Measurements from ENCODE around the gene SLC44A3. TPM values are rescaled to one million over a fixed set of nuclear protein-coding genes. Genes with fewer than 3 reads are reported as not detected.

SLC44A3 gene
- total and polyA plus RNA-seq, 2 of the 4 experiments (the other 2 are of a cell fraction) = 0.31 to 0.54 TPM

- Histone ChIP-seq H2AFZ (replicated peaks; ENCODE audit: low read length, poor library complexity) (peak overlapping the region; percentile 28), H2BK15ac (ENCODE audit: low read depth, low read length) (peak overlapping the region; percentile 67; the same call in 2 of the 3 replicates), H2AK5ac (ENCODE audit: low read depth, low read length) (no peak overlapping the region; the same call in 1 of the 2 replicates), H2BK20ac (ENCODE audit: low read depth, low read length) (peak overlapping the region; percentile 94), H3K27ac (ENCODE audit: insufficient read depth, low read length) (peak overlapping the region; percentile 89), H3K18ac (ENCODE audit: low read depth, low read length) (peak overlapping the region; percentile 92), H3K23ac (ENCODE audit: low read depth, low read length) (peak overlapping the region; percentile 77), H3K79me1 (ENCODE audit: low read depth in 1 of 2, low read length in 2 of 2) (peaks cover 0 to 25% of the 10 kb centered on the region in 2 experiments; a peak in 2 of 4 replicates), H3K4me3 (ENCODE audit: insufficient read depth, low read depth, low read length) (no peak overlapping the region), H4K91ac (ENCODE audit: insufficient read depth, low read depth, low read length) (peak overlapping the region; percentile 81), H2AK9ac (replicated peaks; ENCODE audit: low read depth, low read length, poor library complexity) (peak overlapping the region; percentile 76), H3K9me3 (ENCODE audit: control insufficient read depth, insufficient read depth, low read length) (no peaks in the 10 kb centered on the region), H3K9ac (ENCODE audit: low read depth, low read length) (peak overlapping the region; percentile 41; the same call in 1 of the 2 replicates), H3K27me3 (ENCODE audit: control insufficient read depth, insufficient read depth, low read length) (no peaks in the 10 kb centered on the region), H3K9me1 (ENCODE audit: insufficient read depth, low read length) (peaks cover 25% of the 10 kb centered on the region), H3K4me2 (ENCODE audit: low read depth, low read length) (peak overlapping the region; percentile 87), H4K5ac (ENCODE audit: low read depth, low read length) (peak overlapping the region; percentile 78), H3K14ac (replicated peaks; ENCODE audit: low read depth, low read length) (peak overlapping the region; percentile 84), H3K4me1 (ENCODE audit: control insufficient read depth, insufficient read depth, low read length) (peaks cover 32% of the 10 kb centered on the region), H4K8ac (ENCODE audit: low read depth in 2 of 2, low read length in 2 of 2) (peak overlapping the region; percentile 13 to 88; a peak in 3 of 4 replicates), H2BK120ac (ENCODE audit: low read depth, low read length) (peak overlapping the region; percentile 94), H3K36me3 (ENCODE audit: control insufficient read depth, insufficient read depth, low read length) (no peaks in the 10 kb centered on the region), H2BK5ac (ENCODE audit: low read depth, low read length, poor library complexity, severe bottlenecking) (peak overlapping the region; percentile 98), H3K56ac (ENCODE audit: extremely low read depth, insufficient read depth, low read length) (peak overlapping the region; percentile 78), H3K4ac (ENCODE audit: low read depth, low read length) (peak overlapping the region; percentile 79), H4K20me1 (ENCODE audit: insufficient read depth, low read length) (no peaks in the 10 kb centered on the region)
- ATAC-seq (ENCODE audit: low read depth) (peak; percentile 71), DNase-seq (peak; percentile 87)
- ChIA-PET POLR2A (ENCODE audit: unreplicated experiment) (interaction anchor here (1.2 kb wide), 1 partner anchor 59 kb away, joined by 3 read pairs; no protein-coding TSS in a partner anchor), CTCF (interaction anchor here (1.0 to 4.6 kb wide), 3 partner anchors 9 to 179 kb away, joined by 5 to 26 read pairs (median 6); no protein-coding TSS in a partner anchor)
- BruUV-seq (replicated peaks) = no TSS peak
- no peak for TF ChIP-seq NFE2L2 (IDR thresholded peaks at IDR 0.05; ENCODE audit: low read depth, low read length)
- peak; percentile 83 for TF ChIP-seq FOS (IDR thresholded peaks at IDR 0.05; ENCODE audit: low read depth, low read length)
- WGBS, 2 experiments (ENCODE audit: extremely low coverage in 2 of 2, insufficient read length in 1 of 2) = no CpG with 5 or more reads among the region's 4 CpGs
- intact Hi-C loops (cut with micrococcal nuclease) (no loop called here), dilution Hi-C loops (cut with HindIII; ENCODE audit: low sequenced_read_pairs, unreplicated experiment) (no loop called here), in situ Hi-C loops (cut with MboI; ENCODE audit: low sequenced_read_pairs) (no loop called here)
Measured at GRCh38 chr1:94863919-94864318, 43.8 kb downstream of the SLC44A3 start.

Measured in IMR-90 (cell line).